ENCODE measurements around the gene KIAA1191.

KIAA1191 gene

GRCh38 chr5:176384366-176384930 lies 22.9 kb upstream of the KIAA1191 start:
- TF ChIP-seq TAF1 (IDR thresholded peaks at IDR 0.05; ENCODE audit: borderline replicate concordance, insufficient read depth, low read length) (no peak), POLR2AphosphoS5 (IDR thresholded peaks at IDR 0.05; ENCODE audit: low read depth, low read length) (no peak), SIN3A (IDR thresholded peaks at IDR 0.05; ENCODE audit: borderline replicate concordance, insufficient read depth, low read length) (no peak), FOXP2 (optimal IDR thresholded peaks at IDR 0.05; ENCODE audit: borderline replicate concordance, extremely low read depth, extremely low read length, insufficient read depth) (no peak)
- TF ChIP-seq, protein P1, sequence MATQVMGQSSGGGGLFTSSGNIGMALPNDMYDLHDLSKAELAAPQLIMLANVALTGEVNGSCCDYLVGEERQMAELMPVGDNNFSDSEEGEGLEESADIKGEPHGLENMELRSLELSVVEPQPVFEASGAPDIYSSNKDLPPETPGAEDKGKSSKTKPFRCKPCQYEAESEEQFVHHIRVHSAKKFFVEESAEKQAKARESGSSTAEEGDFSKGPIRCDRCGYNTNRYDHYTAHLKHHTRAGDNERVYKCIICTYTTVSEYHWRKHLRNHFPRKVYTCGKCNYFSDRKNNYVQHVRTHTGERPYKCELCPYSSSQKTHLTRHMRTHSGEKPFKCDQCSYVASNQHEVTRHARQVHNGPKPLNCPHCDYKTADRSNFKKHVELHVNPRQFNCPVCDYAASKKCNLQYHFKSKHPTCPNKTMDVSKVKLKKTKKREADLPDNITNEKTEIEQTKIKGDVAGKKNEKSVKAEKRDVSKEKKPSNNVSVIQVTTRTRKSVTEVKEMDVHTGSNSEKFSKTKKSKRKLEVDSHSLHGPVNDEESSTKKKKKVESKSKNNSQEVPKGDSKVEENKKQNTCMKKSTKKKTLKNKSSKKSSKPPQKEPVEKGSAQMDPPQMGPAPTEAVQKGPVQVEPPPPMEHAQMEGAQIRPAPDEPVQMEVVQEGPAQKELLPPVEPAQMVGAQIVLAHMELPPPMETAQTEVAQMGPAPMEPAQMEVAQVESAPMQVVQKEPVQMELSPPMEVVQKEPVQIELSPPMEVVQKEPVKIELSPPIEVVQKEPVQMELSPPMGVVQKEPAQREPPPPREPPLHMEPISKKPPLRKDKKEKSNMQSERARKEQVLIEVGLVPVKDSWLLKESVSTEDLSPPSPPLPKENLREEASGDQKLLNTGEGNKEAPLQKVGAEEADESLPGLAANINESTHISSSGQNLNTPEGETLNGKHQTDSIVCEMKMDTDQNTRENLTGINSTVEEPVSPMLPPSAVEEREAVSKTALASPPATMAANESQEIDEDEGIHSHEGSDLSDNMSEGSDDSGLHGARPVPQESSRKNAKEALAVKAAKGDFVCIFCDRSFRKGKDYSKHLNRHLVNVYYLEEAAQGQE (IDR thresholded peaks at IDR 0.05; ENCODE audit: insufficient read depth in 1 of 2, low read depth in 2 of 2, low read length in 2 of 2), result no peak

DNA sequence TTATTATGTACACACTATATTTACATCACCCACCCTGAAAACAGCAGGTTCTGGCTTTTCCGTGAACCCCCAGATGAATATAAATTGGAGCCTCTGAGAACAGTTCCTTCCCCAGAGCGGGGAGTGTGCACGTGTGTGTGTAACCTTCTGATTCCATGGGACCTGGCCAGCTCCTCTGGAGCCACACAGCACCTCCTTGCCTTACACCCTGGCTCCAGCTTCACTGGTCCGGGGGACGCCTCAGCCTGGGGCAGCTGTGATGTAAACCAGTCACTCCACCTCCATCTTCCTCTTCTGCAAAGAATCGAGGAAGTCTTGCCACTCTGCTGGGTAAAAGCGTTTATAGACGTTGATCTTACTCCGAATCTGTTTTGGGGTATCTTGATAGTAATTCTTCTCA lies 22.4 kb upstream of the KIAA1191 start:
- TF ChIP-seq, protein P1 (IDR thresholded peaks at IDR 0.05; ENCODE audit: insufficient read depth in 1 of 2, low read depth in 2 of 2, low read length in 2 of 2), result no peak
- TF ChIP-seq FOXP2 (optimal IDR thresholded peaks at IDR 0.05; ENCODE audit: borderline replicate concordance, extremely low read depth, extremely low read length, insufficient read depth) (no peak), POLR2AphosphoS5 (IDR thresholded peaks at IDR 0.05; ENCODE audit: low read depth, low read length) (no peak), TAF1 (IDR thresholded peaks at IDR 0.05; ENCODE audit: borderline replicate concordance, insufficient read depth, low read length) (no peak), SIN3A (IDR thresholded peaks at IDR 0.05; ENCODE audit: borderline replicate concordance, insufficient read depth, low read length) (no peak)

GRCh38 chr5:176383248-176383905 lies 21.8 kb upstream of the KIAA1191 start:
- TF ChIP-seq SIN3A (IDR thresholded peaks at IDR 0.05; ENCODE audit: borderline replicate concordance, insufficient read depth, low read length) (no peak), POLR2AphosphoS5 (IDR thresholded peaks at IDR 0.05; ENCODE audit: low read depth, low read length) (0 out of 2 replicates have a peak, but pooled peaks have one; percentile 7)

GRCh38 chr5:176382721-176383120 lies 21.2 kb upstream of the KIAA1191 start:
- TF ChIP-seq FOXP2 (optimal IDR thresholded peaks at IDR 0.05; ENCODE audit: borderline replicate concordance, extremely low read depth, extremely low read length, insufficient read depth), result no peak
- peak; percentile 56; the same call in 1 of the 2 replicates for TF ChIP-seq POLR2AphosphoS5 (IDR thresholded peaks at IDR 0.05; ENCODE audit: low read depth, low read length)

GRCh38 chr5:176381979-176382378 lies 20.4 kb upstream of the KIAA1191 start:
- TF ChIP-seq FOXP2 (optimal IDR thresholded peaks at IDR 0.05; ENCODE audit: borderline replicate concordance, extremely low read depth, extremely low read length, insufficient read depth) (no peak), TAF1 (IDR thresholded peaks at IDR 0.05; ENCODE audit: borderline replicate concordance, insufficient read depth, low read length) (no peak), SIN3A (IDR thresholded peaks at IDR 0.05; ENCODE audit: borderline replicate concordance, insufficient read depth, low read length) (no peak), POLR2AphosphoS5 (IDR thresholded peaks at IDR 0.05; ENCODE audit: low read depth, low read length) (no peak)
- TF ChIP-seq, protein P1 (IDR thresholded peaks at IDR 0.05; ENCODE audit: insufficient read depth in 1 of 2, low read depth in 2 of 2, low read length in 2 of 2), result no peak

DNA sequence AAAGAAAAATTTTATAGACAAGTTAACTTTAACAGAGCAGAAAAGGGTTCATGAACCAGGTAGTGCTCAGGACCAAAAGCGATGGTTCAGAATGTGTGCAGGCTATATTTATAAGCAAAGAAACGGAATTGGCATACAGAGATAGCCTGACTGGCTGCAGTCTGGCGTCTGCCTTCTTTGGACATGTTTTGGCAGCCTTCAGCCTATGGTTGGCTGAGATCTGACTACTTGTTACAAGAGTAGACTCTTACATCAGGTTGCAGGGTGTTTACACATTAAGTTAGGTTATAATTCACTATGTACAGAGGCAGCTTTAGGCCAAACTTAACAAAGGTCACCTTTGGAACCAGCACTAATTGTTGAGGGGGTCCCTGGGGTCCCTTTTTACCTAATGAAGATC lies 19.9 kb upstream of the KIAA1191 start:
- no peak for TF ChIP-seq TAF1 (IDR thresholded peaks at IDR 0.05; ENCODE audit: borderline replicate concordance, insufficient read depth, low read length)
- TF ChIP-seq FOXP2 (optimal IDR thresholded peaks at IDR 0.05; ENCODE audit: borderline replicate concordance, extremely low read depth, extremely low read length, insufficient read depth), result no peak
- TF ChIP-seq, protein P1 (IDR thresholded peaks at IDR 0.05; ENCODE audit: insufficient read depth in 1 of 2, low read depth in 2 of 2, low read length in 2 of 2), result no peak
- no peak for TF ChIP-seq SIN3A (IDR thresholded peaks at IDR 0.05; ENCODE audit: borderline replicate concordance, insufficient read depth, low read length)
- no peak for TF ChIP-seq POLR2AphosphoS5 (IDR thresholded peaks at IDR 0.05; ENCODE audit: low read depth, low read length)

Measured in PFSK-1 (cell line).